GM19043 (cell line): ENCODE data around the gene TSHZ1.
A peak's percentile ranks its signal among the peaks of the same experiment; 100 is the strongest.

Source experiments
- ATAC-seq: cut with Tn5 transposase; IDR thresholded peaks from one replicate; pipeline ENCODE4 v1.9.1; 2021; ENCODE audit warnings: low read depth; ENCODE audit not compliant: unreplicated experiment

Gene TSHZ1

DNA sequence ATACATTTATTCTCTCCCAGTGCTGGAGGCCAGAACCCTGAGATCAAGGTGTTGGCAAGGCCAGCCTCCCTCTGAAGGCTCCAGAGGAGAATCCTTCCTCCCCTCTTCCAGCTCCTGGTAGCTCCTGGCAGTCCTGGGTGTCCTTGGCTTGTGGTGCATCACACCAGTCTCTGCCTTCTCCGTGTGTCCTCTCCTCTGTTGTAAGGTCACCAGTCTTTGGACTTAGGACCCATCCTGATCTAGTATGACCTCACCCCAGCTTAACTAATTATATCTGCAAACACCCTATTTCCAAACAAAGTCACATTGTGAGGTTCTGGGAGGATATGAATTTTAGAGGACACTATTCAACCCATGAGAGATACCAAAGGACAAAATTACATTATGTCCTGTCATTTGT lies 31.1 kb downstream of the TSHZ1 start:
- ATAC-seq: no peak

DNA sequence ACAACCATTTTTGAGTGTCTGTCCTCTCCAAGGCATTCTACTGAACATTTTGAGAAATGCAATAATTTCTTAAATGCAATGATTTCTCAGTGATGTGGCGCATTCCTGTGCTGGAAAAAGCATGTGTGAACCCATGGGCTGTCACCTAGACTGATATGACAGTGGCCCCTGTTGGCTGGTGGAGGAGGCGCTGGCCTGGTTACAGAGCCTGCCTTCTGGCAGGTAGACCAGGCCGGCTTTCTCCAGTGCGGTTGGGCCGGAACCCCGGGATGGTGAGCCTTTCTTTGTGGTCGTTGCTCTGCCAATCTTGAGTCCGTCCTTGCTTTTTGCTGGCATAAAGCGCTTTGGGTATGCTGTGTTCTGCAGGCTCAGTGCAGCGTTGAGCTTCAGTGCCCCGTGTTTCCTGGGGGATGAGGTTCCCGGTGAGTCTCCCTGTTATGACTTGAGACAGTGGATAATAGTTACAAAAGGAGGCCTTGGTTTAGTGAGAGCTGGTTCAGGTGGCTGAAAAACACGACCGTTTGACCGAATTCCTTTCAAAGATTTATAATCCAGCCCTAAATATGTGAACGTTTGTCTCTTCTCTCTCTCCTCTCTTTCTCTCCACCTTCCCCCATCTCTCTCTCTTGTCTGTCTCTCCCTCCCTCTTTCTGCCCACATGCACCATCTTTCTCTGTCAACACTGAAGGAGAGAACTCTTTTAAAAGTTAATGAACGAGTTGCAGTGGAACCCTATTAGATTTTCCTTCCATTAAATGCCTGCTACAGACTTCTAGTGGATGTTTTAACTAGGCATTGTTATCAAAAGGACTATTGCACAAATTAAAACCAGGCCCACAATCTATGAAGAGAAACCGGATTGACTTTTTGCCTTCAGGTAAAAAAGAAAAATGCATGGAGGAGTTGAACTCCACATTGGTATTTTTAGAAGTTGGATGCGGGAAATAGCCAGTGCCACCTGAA lies 34.0 kb downstream of the TSHZ1 start:
- ATAC-seq: no peak

DNA sequence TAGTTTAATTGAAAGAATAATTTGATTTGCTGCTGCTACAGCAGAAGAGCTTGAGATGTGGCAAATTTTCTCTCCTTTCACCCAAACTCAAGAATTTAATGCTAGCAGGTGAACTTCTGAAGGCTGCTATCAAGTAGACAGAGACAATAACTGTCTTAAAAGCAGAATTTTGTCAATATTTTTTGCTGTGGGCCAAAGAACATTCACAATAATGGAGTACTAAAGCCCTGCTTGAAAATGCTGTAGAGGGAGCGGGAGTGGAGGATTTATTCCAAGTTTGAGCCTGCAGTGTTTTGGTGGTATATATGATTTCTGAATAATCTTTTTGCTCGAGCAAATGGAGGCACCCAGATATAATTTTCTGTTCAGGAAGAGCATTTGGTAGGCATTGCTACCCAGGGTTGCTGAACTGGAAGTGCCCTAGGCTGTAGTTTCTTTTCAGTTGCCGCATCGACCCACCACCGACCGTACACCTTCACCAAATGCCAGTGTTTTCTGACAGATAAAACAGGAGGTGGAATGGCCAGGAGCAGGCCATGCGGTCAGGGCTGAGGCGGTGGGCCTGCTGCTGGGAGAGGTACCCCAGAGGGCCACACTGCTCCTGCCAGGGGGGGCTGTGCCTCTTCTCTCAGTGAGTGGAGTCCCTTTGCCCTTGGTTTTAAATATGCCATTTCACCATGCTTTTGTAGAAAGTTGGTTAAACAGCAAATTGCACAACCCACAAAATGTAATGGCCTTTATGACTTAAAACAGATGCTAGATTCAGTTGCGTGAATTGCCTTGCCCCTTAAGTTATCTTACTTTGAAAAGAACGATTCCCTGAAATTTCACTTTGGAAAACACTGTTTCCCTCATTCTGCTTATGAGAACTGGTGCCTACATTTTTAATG lies 36.4 kb downstream of the TSHZ1 start:
- no peak for ATAC-seq

DNA sequence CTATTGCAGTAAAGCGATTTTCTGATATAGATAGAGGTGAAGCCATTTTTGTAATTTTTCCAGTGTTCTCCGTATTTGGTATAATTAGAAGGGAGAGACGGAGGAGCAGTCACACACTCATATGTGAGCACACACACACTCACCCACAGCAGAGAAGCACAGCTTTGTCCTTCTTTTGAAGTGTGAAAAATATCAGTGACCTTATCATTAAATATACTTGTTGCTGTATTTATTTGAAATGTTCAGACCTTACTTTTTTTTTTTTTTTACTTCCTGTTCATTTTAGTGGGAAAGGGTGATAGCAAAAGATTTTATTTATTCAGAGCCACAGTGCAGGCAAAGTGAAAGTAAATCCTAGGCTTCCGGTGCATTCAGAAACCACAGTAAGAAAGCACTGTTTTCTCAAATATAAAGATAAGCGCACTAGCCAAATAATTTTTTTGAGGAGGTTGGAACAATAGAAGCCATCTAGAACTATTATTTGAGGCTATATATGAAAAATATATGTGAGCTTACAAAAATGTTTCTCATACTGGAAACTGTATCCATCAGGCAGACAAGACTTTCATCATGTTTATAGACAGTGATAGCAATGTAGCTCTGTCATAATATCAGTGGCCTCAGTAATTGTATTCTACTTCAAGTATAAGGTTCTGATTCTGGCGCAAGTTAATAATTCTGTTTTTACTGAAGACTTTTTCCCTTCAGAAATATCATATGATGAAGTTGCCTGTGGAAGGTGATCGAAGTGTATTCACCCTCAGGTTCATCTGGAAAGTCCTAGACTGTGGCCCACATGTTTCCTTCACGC lies 37.2 kb downstream of the TSHZ1 start:
- ATAC-seq: no peak

DNA sequence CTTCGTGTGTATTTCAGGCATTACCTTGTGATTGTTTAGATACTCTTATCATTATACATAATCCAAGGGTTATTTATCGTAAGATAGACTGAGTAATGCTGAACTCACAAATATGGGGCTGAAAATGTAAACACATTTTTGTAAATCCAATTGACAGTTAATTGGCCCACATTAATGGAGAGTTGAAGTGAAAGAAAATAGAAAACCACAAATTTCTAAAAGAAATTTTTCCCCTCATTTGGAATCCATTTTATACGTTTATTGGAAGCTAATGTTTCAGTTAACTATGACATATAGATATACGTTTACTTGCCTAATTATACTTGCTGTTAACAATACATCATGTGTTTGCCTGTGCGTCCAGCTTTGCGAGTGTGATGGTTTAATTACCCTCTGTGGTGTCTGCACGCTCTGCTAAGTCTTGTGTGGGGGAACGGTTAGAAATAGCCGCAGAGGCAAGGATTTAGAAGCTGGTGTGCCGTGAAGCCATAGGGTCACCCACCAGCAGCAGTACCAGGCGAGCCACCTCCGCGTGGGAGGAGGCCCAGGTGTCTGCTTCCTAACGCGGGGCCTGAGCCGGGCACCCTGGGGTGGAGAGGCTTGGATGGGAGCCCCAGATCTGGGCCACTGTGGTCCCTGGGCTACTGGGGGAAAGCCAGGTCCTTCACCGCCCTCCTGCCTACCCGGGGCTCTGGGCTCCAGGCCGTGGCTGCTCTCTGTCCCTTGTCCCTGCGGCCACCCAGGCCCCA lies 38.0 kb downstream of the TSHZ1 start:
- ATAC-seq: no peak

DNA sequence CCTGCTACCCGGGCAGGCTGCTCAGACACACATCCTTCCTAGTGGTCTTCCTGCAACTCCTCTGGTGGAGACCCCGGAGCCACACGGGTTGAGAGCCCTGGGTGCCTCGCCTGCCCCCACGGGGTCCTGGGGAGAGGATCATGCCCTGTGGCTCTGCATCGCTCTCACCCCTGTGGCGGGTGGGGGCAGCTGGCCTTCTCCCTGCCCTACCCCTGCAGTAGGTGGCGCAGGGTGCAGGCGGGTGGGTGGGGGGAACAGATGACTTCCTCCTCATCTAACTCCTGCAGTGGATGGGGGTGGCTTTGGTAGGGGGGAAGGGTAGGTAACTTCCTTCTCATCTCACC lies 38.5 kb downstream of the TSHZ1 start:
- no peak for ATAC-seq

DNA sequence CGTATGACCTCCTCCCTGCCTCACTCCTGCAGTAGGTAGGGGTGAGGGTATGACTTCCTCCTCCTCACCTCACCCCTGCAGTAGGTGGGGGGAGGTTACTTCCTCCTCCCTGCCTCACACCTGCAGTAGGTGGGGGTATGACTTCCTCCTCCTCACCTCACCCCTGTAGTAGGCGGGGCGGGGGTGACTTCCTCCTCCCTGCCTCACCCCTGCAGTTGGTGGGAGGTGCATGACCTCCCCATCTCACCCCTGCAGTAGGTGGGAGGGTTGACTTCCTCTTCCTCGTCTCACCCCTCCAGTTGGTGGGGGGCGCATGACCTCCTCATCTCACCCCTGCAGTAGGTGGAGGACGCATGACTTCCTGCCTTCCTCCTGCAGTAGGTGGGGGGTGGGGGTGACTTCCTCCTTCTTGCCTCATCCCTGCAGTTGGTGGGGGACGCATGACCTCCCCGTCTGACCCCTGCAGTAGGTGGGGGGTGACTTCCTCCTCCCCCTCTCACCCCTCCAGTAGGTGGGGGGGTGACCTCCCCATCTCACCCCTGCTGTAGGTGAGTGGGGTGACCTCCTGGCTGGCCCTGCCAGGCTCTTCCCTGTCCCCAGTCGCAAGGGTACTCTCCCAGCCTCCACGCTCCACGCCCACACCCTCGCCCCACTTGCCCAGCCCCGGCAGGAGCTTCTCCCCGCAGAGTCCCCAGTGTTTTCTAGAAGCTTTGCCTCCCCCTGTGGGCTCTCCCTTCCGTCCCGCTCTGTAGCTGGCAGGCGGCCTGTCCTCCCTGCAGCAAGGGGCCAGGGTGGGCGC lies 39.3 kb downstream of the TSHZ1 start:
- no peak for ATAC-seq

DNA sequence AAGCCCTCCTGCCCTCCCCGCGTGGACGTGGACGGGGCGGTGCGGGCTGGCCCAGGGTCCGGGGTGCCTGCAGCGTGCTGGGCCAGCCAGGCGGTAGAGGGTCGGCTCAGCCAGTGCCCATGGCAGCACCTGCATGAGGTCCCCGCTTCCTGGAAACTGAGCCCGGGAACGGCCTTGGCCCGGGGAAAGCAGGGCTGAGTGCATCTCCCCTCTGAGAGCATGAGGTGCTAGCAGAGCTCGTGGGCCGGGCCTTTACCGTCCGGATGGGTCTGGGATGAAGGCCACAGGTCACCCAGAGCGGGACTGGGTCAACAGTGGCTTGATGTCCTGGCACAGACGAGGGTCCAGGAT lies 39.8 kb downstream of the TSHZ1 start:
- no peak for ATAC-seq

DNA sequence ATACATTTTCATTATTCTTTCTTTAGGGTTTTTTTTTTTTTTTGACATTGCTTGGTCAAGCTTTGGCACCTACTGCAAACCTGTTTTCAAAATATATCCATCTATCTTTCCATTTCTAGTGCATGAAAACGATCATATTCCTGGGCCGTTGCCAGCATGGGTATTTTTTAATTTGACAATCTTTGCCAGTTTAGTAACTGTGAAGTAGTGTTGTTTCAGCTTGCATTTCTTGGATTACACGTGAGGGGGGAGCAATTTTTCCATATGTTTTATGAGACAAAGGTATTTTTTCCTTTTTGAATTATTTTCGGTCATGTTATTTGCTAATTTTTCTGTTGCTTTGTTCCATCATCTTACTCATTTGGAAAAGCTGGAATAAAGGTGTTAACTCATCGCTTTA lies 40.9 kb downstream of the TSHZ1 start:
- ATAC-seq: no peak

DNA sequence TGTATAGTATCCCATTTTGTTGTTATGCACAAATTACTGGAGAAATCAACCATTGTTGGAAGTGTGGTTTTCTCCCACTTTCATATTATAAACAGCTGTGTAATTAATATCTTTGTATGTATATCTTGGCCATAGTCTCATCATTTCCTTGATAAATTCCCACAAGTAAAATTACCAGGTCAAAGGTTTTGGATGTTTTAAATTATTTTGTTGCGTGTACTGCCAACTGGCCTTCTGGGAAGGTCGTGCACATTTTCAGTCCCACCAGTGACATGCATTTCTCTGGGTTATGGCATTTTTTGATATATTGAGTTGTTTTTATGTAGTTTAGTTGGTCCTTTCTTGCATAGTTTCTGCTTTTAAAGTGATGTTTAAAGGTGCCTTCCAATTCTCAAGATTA lies 41.5 kb downstream of the TSHZ1 start:
- ATAC-seq: no peak

DNA sequence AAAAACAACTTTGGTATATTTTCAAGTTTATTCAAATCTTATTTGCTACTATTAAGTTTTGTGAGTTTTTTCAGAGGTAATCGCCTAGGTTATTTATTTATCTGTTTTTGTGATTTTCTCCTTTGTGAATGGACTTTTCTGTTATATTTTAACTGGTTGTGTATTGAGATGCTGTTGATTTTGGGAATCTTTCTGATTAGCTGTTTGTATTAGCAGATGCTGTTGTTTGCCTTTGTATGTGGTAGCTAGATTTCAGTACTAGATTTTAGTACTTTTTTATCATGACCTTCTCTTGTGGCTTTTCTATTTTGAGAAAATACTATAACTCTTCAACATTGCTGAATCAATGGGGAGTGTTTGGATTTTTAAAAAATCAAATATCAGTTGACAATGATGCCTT lies 42.4 kb downstream of the TSHZ1 start:
- ATAC-seq: no peak

DNA sequence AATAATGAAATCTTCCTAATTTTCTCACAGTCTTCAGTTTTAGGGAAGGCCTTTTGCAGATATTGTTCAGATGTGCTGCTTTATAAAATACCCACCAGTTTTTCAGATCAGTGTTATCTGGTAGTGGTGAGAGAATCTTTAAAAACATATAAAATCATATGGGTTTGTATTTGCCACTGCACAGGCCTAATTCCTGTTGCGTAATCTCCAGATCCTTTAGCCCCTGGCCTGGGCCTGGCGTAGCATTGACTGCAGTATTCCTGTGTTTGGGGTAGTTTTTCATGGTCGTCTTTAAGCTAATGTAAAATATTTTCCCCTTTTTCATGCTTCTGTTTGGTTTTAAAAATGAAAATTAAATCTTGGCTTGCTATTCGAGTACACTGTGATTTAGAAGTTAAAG lies 43.2 kb downstream of the TSHZ1 start:
- no peak for ATAC-seq

DNA sequence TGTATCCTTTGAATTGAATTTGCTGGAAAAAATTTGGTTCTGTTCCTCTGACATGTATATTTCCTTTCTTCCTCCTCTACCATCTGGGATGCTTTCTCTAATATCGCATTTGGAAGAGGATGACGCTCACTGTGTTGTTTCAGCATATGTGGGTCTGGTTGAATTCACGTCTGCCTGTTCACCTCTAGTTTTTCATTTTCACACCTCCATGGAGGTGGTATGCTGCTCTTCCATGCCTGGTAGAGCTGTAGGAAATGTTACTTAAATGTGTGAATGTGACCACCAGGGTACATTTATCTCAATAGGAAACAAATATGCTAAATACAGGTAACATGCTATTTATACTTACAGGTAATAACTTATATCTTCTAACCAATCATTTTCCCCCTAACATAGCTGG lies 44.5 kb downstream of the TSHZ1 start:
- no peak for ATAC-seq

DNA sequence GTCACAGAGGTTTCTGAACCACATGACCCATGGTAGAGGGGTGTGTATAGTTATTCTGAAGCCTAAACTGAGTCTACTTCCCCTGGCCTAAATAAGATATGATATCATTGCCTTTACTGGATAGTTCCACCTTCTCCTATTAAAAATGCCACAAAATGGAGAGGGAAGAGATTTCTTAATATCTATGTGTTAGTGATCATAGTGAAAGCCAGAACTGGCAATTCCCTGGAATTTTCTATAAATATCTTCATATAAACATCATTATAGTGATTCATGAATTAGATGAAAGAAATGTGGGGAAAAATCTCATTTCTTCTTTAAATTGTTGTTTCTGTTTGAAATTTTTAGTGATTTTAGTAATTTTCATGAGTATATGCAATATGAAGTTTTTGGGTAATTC lies 45.8 kb downstream of the TSHZ1 start:
- no peak for ATAC-seq

DNA sequence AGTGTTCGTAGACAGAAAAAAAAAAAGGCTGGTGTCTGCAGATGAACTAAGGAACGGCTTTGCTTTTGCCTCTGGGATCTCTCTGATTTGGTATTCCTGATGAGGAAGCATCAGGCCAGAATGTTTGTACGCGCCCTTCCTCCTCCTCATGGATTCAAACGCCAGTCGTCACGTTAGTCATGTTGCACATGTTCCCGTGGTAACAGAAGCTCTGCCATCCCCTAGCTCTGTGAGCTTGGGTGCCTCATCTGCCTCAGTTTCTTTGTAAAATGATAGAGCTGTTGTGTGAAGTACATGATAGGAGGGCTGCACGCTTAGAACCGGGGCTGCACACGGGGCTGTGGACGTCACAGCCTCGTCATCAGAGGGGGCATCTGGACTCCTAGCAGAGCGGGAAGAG lies 47.0 kb downstream of the TSHZ1 start:
- no peak for ATAC-seq

DNA sequence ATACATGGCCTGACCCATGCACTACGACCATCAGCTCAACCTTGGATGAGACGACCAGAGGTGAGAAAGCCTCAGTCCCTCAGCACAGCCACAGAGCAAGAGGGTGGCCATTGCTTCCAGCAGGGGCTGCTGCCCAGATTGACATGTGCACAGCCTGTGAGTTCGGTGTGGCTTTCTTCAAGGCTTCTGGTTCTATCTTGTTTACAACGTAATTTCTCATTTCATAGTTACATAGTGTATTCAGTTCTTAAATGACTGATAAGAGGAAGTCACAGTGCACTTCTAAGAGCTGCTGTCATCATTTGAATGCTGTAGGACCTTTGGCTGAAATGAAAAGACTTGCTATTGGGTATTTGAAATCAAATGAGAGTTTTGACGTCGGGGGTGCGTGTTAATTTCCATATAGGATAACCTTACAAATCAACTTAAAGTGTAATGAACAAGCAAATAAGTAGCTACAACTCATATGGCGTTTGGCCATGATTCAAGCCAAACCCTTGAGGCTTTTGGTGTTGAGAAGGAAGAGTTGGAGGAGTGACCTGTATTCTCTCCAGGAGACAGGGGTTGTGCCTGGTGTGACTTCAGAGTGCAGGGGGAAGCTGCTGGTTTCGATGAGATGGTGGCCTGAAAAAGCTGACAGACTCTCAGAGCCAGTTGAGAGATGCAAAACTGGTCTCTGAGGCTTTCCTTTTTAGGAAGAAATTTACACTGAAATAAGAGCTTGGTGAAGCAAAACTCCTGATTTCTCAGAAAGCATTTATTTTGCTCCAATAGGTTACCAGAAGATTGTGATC lies 51.0 kb downstream of the TSHZ1 start:
- peak; percentile 84 for ATAC-seq

DNA sequence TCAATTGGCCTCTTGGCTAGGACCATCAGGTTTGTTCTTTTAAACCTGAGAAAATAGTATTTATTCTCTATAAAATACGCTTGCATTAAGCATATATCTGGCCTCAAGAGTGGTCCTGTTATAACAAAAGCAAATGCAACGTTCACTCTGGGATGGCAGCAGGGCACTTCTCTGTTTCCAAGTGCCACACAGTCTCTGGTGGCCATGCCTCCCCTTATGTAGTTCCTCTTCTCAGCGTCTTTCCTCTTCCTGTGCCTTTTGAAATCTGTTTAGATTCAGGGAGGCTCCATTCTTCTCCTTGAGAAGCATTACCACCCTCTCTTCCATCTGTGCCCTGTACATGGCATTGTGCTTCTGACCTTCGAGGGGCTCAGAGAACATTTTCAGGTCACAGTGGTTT lies 51.9 kb downstream of the TSHZ1 start:
- ATAC-seq: no peak

DNA sequence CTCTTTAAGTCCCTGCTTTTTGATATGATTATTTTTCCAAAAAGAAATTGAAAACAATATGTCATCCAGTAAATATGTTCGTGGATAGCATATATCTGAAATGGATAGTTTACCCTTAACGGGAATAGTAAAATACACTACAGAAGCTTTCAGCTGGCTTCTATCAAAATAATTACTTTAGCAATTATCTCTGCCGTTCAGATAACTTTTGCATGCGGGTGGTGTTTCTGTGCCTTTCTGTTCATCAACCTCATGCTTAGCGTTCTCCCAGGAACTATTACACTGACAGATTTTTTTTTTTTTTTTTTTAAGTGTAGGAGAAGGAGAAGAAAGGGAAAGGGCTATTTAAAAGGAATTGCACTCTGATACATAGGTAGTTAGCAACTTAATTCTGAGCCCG lies 53.6 kb downstream of the TSHZ1 start:
- no peak for ATAC-seq
